GM23338 (cell line): ENCODE results near the gene FAM168A. TPM values are rescaled to one million over a fixed set of nuclear protein-coding genes. Genes with fewer than 3 reads are reported as not detected.

Experiments
- ATAC-seq: fragments of 200-7000 bp; cut with Tn5 transposase; 3 replicates; pipeline ENCODE4 v1.9.1; 2020
- DNase-seq: peaks from one replicate; pipeline ENCODE4 v3.0.0-alpha.2; 2015; ENCODE audit warnings: low spot score
- H2AFZ ChIP-seq: fragments of 200-600 bp; sonication (generic); 2 replicates; pipeline ENCODE4 v1.8.0; 2016; ENCODE audit warnings: antibody characterized with exemption, mild to moderate bottlenecking, moderate library complexity
- H3F3A ChIP-seq: fragments of 200-600 bp; sonication (generic); replicated peaks from 2 replicates; pipeline ENCODE4 v1.8.0; 2017; ENCODE audit warnings: antibody characterized with exemption, mixed run types, low read depth
- H3K27ac ChIP-seq: fragments of 200-600 bp; sonication (generic); 2 replicates; pipeline ENCODE4 v1.6.1; 2016; ENCODE audit warnings: low read depth
- H3K27me3 ChIP-seq: fragments of 200-600 bp; sonication (generic); 2 replicates; pipeline ENCODE4 v1.8.0; 2016; ENCODE audit warnings: mild to moderate bottlenecking, mixed run types, moderate library complexity; ENCODE audit not compliant: insufficient read depth
- H3K36me3 ChIP-seq: fragments of 200-600 bp; sonication (generic); 2 replicates; pipeline ENCODE4 v1.8.0; 2016; ENCODE audit warnings: mild to moderate bottlenecking; ENCODE audit not compliant: insufficient read depth
- H3K4me1 ChIP-seq: fragments of 200-600 bp; sonication (generic); 2 replicates; pipeline ENCODE4 v1.8.0; 2016; ENCODE audit warnings: mild to moderate bottlenecking, moderate library complexity; ENCODE audit not compliant: insufficient read depth
- H3K4me2 ChIP-seq: fragments of 200-600 bp; sonication (generic); 2 replicates; pipeline ENCODE4 v1.7.1; 2017; ENCODE audit warnings: mixed run types
- H3K4me3 ChIP-seq: fragments of 200-600 bp; sonication (generic); 2 replicates; pipeline ENCODE4 v1.6.1; 2016; ENCODE audit warnings: mixed run types
- H3K79me2 ChIP-seq: fragments of 200-600 bp; sonication (generic); replicated peaks from 2 replicates; pipeline ENCODE4 v1.8.0; 2017; ENCODE audit warnings: mild to moderate bottlenecking; ENCODE audit not compliant: insufficient read depth
- H3K9me2 ChIP-seq: fragments of 200-600 bp; sonication (generic); 2 replicates; pipeline ENCODE4 v1.8.0; 2017; ENCODE audit not compliant: insufficient read depth
- H4K20me1 ChIP-seq: fragments of 200-600 bp; sonication (generic); replicated peaks from 2 replicates; pipeline ENCODE4 v1.8.0; 2017; ENCODE audit warnings: mild to moderate bottlenecking; ENCODE audit not compliant: insufficient read depth
- H3K27ac Mint-ChIP-seq: 2 replicates; pipeline ENCODE4 v1.8.0; 2020; ENCODE audit warnings: inconsistent platforms, mild to moderate bottlenecking, moderate library complexity, mixed read lengths
- H3K27me3 Mint-ChIP-seq: 3 replicates; pipeline ENCODE4 v1.8.0; 2022; ENCODE audit warnings: low read depth, mild to moderate bottlenecking, moderate library complexity, mixed read lengths, inconsistent platforms; ENCODE audit not compliant: insufficient read depth, poor library complexity
- H3K36me3 Mint-ChIP-seq: 3 replicates; pipeline ENCODE4 v1.8.0; 2021; ENCODE audit warnings: low read depth, mild to moderate bottlenecking, inconsistent platforms, moderate library complexity, mixed read lengths
- H3K4me1 Mint-ChIP-seq: 3 replicates; pipeline ENCODE4 v1.8.0; 2020; ENCODE audit warnings: mild to moderate bottlenecking, inconsistent platforms, mixed read lengths
- H3K4me3 Mint-ChIP-seq: 3 replicates; pipeline ENCODE4 v1.8.0; 2021; ENCODE audit warnings: moderate library complexity, mild to moderate bottlenecking, inconsistent platforms, mixed read lengths
- H3K9me3 Mint-ChIP-seq: 3 replicates; pipeline ENCODE4 v1.8.0; 2020; ENCODE audit warnings: moderate library complexity, mild to moderate bottlenecking, inconsistent platforms, mixed read lengths
- CTCF ChIP-seq, 2 experiments: fragments of 200-600 bp in 1 of 2; sonication (generic) in 1 of 2; conservative IDR thresholded peaks; 2 replicates each; pipeline versions ENCODE4 v1.5.1 to v1.6.1; 2016 to 2017; ENCODE audit warnings: antibody characterized with exemption in 2 of 2, low read depth in 2 of 2, mild to moderate bottlenecking in 2 of 2, moderate library complexity in 1 of 2
- EZH2 ChIP-seq: fragments of 200-600 bp; sonication (generic); IDR thresholded peaks from one replicate; pipeline ENCODE4 v1.8.0; 2017; ENCODE audit warnings: antibody characterized with exemption, mild to moderate bottlenecking, low read depth; ENCODE audit not compliant: unreplicated experiment
- EZH2phosphoT487 ChIP-seq: fragments of 200-600 bp; sonication (generic); IDR thresholded peaks from one replicate; pipeline ENCODE4 v1.8.1; 2018; ENCODE audit warnings: antibody characterized with exemption; ENCODE audit not compliant: unreplicated experiment
- NANOG ChIP-seq: IDR thresholded peaks from 2 replicates; pipeline ENCODE4 v1.6.1; 2016; ENCODE audit warnings: antibody characterized with exemption, borderline replicate concordance
- POLR2AphosphoS5 ChIP-seq: IDR thresholded peaks from 2 replicates; pipeline ENCODE4 v1.6.1; 2016; ENCODE audit warnings: antibody characterized with exemption, low read depth
- STAT1 ChIP-seq: IDR thresholded peaks from one replicate; pipeline ENCODE4 v1.6.1; 2016; ENCODE audit warnings: antibody characterized with exemption; ENCODE audit not compliant: unreplicated experiment
- ZNF331 ChIP-seq: fragments of 250-450 bp; sonication (Bioruptor Pico); IDR thresholded peaks from 2 replicates; pipeline ENCODE4 v1.5.0; 2020; ENCODE audit warnings: low read depth, mild to moderate bottlenecking, moderate library complexity
- polyA plus RNA-seq: library from polyadenylated mRNA; unstranded; fragments of >200 nt; fragmentation: Nextera tagmentation; extraction: Ambion mirVana; gene quantifications from 2 replicates; pipeline ENCODE4 v1.2.1, GENCODE V29; 2016
- total RNA-seq: library from RNA; depleted of rRNA; stranded (reverse); fragments of >200 nt; shearing (Covaris generic); gene quantifications from 2 replicates; pipeline ENCODE4 v1.2.3, GENCODE V29; 2014
- TF ChIP-seq, protein P1 (sequence below): IDR thresholded peaks from one replicate; pipeline ENCODE4 v1.6.1; 2018; ENCODE audit warnings: antibody characterized with exemption; ENCODE audit not compliant: unreplicated experiment
- TF ChIP-seq, protein P2 (sequence below): fragments of 250-450 bp; sonication (Bioruptor Pico); IDR thresholded peaks from 2 replicates; pipeline ENCODE4 v1.5.0; 2020; ENCODE audit warnings: mild to moderate bottlenecking, moderate library complexity

FAM168A gene
- total and polyA plus RNA-seq, 2 experiments from 2014 or later: 8.0 to 20.3 TPM

- Histone ChIP-seq H3K36me3 (no peaks in the 10 kb centered on the region), H3F3A (no peaks in the 10 kb centered on the region), H3K9me2 (0 out of 2 replicates have a peak, but pooled peaks cover 2% of the 10 kb centered on the region), H3K27me3 (peaks cover 13% of the 10 kb centered on the region; the same call in 1 of the 2 replicates), H2AFZ (peak overlapping the region; percentile 99), H3K27ac (no peak overlapping the region), H3K79me2 (no peaks in the 10 kb centered on the region; the same call in 1 of the 2 replicates), H3K4me1 (peaks cover 7% of the 10 kb centered on the region), H4K20me1 (peaks cover 2% of the 10 kb centered on the region; the same call in 1 of the 2 replicates), H3K4me3 (peak overlapping the region; percentile 84), H3K4me2 (peak overlapping the region; percentile 65; the same call in 1 of the 2 replicates)
- ATAC-seq: no peak; the same call in 2 of the 3 replicates
- Mint-ChIP-seq H3K27me3 (peaks cover 37% of the 10 kb centered on the region), H3K4me3 (peak overlapping the region; percentile 66), H3K4me1 (peaks cover 18% of the 10 kb centered on the region), H3K27ac (no peak overlapping the region), H3K9me3 (no peaks in the 10 kb centered on the region), H3K36me3 (no peaks in the 10 kb centered on the region)
- TF ChIP-seq POLR2AphosphoS5 (no peak), STAT1 (no peak), EZH2phosphoT487 (no peak)
- no peak for DNase-seq
Observed at GRCh38 chr11:73375830-73376159, 222.1 kb downstream of the FAM168A start.

- no peak for ATAC-seq
- no peaks in the 10 kb centered on the region for H3K36me3 ChIP-seq
- no peak overlapping the region for H3K27ac ChIP-seq
- H2AFZ ChIP-seq: no peak overlapping the region
- peaks cover 35% of the 10 kb centered on the region for H3K27me3 Mint-ChIP-seq
- H3K9me3 Mint-ChIP-seq: no peaks in the 10 kb centered on the region
- H3F3A ChIP-seq: no peaks in the 10 kb centered on the region
- H3K79me2 ChIP-seq: no peaks in the 10 kb centered on the region
- TF ChIP-seq EZH2 (no peak), POLR2AphosphoS5 (no peak), EZH2phosphoT487 (no peak), STAT1 (no peak), ZNF331 (CRISPR knock-in tag) (no peak), CTCF (conservative IDR thresholded peaks at IDR 0.05; ENCODE audit: low read depth in 2 of 2) (no peak), NANOG (no peak)
- TF ChIP-seq, protein P1, sequence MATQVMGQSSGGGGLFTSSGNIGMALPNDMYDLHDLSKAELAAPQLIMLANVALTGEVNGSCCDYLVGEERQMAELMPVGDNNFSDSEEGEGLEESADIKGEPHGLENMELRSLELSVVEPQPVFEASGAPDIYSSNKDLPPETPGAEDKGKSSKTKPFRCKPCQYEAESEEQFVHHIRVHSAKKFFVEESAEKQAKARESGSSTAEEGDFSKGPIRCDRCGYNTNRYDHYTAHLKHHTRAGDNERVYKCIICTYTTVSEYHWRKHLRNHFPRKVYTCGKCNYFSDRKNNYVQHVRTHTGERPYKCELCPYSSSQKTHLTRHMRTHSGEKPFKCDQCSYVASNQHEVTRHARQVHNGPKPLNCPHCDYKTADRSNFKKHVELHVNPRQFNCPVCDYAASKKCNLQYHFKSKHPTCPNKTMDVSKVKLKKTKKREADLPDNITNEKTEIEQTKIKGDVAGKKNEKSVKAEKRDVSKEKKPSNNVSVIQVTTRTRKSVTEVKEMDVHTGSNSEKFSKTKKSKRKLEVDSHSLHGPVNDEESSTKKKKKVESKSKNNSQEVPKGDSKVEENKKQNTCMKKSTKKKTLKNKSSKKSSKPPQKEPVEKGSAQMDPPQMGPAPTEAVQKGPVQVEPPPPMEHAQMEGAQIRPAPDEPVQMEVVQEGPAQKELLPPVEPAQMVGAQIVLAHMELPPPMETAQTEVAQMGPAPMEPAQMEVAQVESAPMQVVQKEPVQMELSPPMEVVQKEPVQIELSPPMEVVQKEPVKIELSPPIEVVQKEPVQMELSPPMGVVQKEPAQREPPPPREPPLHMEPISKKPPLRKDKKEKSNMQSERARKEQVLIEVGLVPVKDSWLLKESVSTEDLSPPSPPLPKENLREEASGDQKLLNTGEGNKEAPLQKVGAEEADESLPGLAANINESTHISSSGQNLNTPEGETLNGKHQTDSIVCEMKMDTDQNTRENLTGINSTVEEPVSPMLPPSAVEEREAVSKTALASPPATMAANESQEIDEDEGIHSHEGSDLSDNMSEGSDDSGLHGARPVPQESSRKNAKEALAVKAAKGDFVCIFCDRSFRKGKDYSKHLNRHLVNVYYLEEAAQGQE: no peak
- TF ChIP-seq, protein P2, sequence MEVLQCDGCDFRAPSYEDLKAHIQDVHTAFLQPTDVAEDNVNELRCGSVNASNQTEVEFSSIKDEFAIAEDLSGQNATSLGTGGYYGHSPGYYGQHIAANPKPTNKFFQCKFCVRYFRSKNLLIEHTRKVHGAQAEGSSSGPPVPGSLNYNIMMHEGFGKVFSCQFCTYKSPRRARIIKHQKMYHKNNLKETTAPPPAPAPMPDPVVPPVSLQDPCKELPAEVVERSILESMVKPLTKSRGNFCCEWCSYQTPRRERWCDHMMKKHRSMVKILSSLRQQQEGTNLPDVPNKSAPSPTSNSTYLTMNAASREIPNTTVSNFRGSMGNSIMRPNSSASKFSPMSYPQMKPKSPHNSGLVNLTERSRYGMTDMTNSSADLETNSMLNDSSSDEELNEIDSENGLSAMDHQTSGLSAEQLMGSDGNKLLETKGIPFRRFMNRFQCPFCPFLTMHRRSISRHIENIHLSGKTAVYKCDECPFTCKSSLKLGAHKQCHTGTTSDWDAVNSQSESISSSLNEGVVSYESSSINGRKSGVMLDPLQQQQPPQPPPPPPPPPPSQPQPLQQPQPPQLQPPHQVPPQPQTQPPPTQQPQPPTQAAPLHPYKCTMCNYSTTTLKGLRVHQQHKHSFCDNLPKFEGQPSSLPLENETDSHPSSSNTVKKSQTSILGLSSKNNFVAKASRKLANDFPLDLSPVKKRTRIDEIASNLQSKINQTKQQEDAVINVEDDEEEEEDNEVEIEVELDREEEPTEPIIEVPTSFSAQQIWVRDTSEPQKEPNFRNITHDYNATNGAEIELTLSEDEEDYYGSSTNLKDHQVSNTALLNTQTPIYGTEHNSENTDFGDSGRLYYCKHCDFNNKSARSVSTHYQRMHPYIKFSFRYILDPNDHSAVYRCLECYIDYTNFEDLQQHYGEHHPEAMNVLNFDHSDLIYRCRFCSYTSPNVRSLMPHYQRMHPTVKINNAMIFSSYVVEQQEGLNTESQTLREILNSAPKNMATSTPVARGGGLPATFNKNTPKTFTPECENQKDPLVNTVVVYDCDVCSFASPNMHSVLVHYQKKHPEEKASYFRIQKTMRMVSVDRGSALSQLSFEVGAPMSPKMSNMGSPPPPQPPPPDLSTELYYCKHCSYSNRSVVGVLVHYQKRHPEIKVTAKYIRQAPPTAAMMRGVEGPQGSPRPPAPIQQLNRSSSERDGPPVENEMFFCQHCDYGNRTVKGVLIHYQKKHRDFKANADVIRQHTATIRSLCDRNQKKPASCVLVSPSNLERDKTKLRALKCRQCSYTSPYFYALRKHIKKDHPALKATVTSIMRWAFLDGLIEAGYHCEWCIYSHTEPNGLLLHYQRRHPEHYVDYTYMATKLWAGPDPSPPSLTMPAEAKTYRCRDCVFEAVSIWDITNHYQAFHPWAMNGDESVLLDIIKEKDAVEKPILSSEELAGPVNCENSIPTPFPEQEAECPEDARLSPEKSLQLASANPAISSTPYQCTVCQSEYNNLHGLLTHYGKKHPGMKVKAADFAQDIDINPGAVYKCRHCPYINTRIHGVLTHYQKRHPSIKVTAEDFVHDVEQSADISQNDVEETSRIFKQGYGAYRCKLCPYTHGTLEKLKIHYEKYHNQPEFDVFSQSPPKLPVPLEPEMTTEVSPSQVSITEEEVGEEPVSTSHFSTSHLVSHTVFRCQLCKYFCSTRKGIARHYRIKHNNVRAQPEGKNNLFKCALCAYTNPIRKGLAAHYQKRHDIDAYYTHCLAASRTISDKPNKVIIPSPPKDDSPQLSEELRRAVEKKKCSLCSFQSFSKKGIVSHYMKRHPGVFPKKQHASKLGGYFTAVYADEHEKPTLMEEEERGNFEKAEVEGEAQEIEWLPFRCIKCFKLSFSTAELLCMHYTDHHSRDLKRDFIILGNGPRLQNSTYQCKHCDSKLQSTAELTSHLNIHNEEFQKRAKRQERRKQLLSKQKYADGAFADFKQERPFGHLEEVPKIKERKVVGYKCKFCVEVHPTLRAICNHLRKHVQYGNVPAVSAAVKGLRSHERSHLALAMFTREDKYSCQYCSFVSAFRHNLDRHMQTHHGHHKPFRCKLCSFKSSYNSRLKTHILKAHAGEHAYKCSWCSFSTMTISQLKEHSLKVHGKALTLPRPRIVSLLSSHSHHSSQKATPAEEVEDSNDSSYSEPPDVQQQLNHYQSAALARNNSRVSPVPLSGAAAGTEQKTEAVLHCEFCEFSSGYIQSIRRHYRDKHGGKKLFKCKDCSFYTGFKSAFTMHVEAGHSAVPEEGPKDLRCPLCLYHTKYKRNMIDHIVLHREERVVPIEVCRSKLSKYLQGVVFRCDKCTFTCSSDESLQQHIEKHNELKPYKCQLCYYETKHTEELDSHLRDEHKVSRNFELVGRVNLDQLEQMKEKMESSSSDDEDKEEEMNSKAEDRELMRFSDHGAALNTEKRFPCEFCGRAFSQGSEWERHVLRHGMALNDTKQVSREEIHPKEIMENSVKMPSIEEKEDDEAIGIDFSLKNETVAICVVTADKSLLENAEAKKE (CRISPR knock-in tag): no peak
- H3K4me1 ChIP-seq: peaks cover 7% of the 10 kb centered on the region
- peaks cover 18% of the 10 kb centered on the region for H3K4me1 Mint-ChIP-seq
- 0 out of 2 replicates have a peak, but pooled peaks cover 2% of the 10 kb centered on the region for H4K20me1 ChIP-seq
- DNase-seq: no peak
- H3K4me3 ChIP-seq: no peak overlapping the region
- H3K4me2 ChIP-seq: no peak overlapping the region
- 0 out of 2 replicates have a peak, but pooled peaks cover 2% of the 10 kb centered on the region for H3K9me2 ChIP-seq
- no peaks in the 10 kb centered on the region for H3K36me3 Mint-ChIP-seq
- no peak overlapping the region for H3K27ac Mint-ChIP-seq
- H3K4me3 Mint-ChIP-seq: no peak overlapping the region
- peaks cover 13% of the 10 kb centered on the region; the same call in 1 of the 2 replicates for H3K27me3 ChIP-seq
Observed at GRCh38 chr11:73374151-73374550, 223.8 kb downstream of the FAM168A start.
